ENCODE measurements around the gene KICS2.

The KICS2 gene

GRCh38 chr12:64187370-64187769, 34.7 kb downstream of the KICS2 start:
- H3K4me2 ChIP-seq (ENCODE audit: low read depth, low read length): no peak overlapping the region

GRCh38 chr12:64186789-64187188, 35.3 kb downstream of the KICS2 start:
- H3K9ac ChIP-seq (ENCODE audit: low read length): no peak overlapping the region
- H3F3A ChIP-seq (ENCODE audit: insufficient read depth, low read length): no peaks in the 10 kb centered on the region
- no peak overlapping the region for H3K27ac ChIP-seq (ENCODE audit: low read length)
- no peaks in the 10 kb centered on the region for H3K27me3 ChIP-seq (replicated peaks; ENCODE audit: insufficient read depth, low read length)
- H3K9me2 ChIP-seq (replicated peaks; ENCODE audit: insufficient read depth, low read length): no peaks in the 10 kb centered on the region
- no peaks in the 10 kb centered on the region for H3K9me3 ChIP-seq (replicated peaks; ENCODE audit: insufficient read depth, low read length)
- no peaks in the 10 kb centered on the region for H4K20me1 ChIP-seq (ENCODE audit: insufficient read depth, low read length)
- H3K79me2 ChIP-seq (ENCODE audit: low read length): no peaks in the 10 kb centered on the region
- H3K36me3 ChIP-seq (replicated peaks; ENCODE audit: insufficient read depth, low read length): no peaks in the 10 kb centered on the region
- H3K4me3 ChIP-seq (ENCODE audit: low read length): no peak overlapping the region
- no peak for DNase-seq
- H3K4me1 ChIP-seq (ENCODE audit: low read length): no peaks in the 10 kb centered on the region
- no peak overlapping the region for H3K4me2 ChIP-seq (ENCODE audit: low read depth, low read length)
- no peak overlapping the region for H2AFZ ChIP-seq (ENCODE audit: low read length)
- TF ChIP-seq EZH2 (optimal IDR thresholded peaks at IDR 0.05; ENCODE audit: low read depth, low read length): no peak
- no peak for TF ChIP-seq CTCF (IDR thresholded peaks at IDR 0.05; ENCODE audit: low read length)
- no peak for TF ChIP-seq EZH2phosphoT487 (IDR thresholded peaks at IDR 0.05; ENCODE audit: low read length)

More at GRCh38 chr12:64187370-64187769, 34.7 kb downstream of the KICS2 start:
- H3K27ac ChIP-seq (ENCODE audit: low read length): no peak overlapping the region
- TF ChIP-seq CTCF (IDR thresholded peaks at IDR 0.05; ENCODE audit: low read length) (no peak), EZH2phosphoT487 (IDR thresholded peaks at IDR 0.05; ENCODE audit: low read length) (no peak), EZH2 (optimal IDR thresholded peaks at IDR 0.05; ENCODE audit: low read depth, low read length) (no peak)
- no peaks in the 10 kb centered on the region for H3K9me3 ChIP-seq (replicated peaks; ENCODE audit: insufficient read depth, low read length)
- no peaks in the 10 kb centered on the region for H3K27me3 ChIP-seq (replicated peaks; ENCODE audit: insufficient read depth, low read length)
- no peak for DNase-seq
- H3F3A ChIP-seq (ENCODE audit: insufficient read depth, low read length): no peaks in the 10 kb centered on the region
- H3K9me2 ChIP-seq (replicated peaks; ENCODE audit: insufficient read depth, low read length): no peaks in the 10 kb centered on the region
- no peaks in the 10 kb centered on the region for H3K79me2 ChIP-seq (ENCODE audit: low read length)
- no peaks in the 10 kb centered on the region for H4K20me1 ChIP-seq (ENCODE audit: insufficient read depth, low read length)
- no peak overlapping the region for H3K9ac ChIP-seq (ENCODE audit: low read length)
- no peaks in the 10 kb centered on the region for H3K36me3 ChIP-seq (replicated peaks; ENCODE audit: insufficient read depth, low read length)
- H2AFZ ChIP-seq (ENCODE audit: low read length): no peak overlapping the region
- no peak overlapping the region for H3K4me3 ChIP-seq (ENCODE audit: low read length)
- no peaks in the 10 kb centered on the region for H3K4me1 ChIP-seq (ENCODE audit: low read length)

GRCh38 chr12:64184216-64184615, 37.9 kb downstream of the KICS2 start:
- no peaks in the 10 kb centered on the region for H3F3A ChIP-seq (ENCODE audit: insufficient read depth, low read length)
- no peak overlapping the region for H3K4me3 ChIP-seq (ENCODE audit: low read length)
- TF ChIP-seq EZH2phosphoT487 (IDR thresholded peaks at IDR 0.05; ENCODE audit: low read length) (no peak), EZH2 (optimal IDR thresholded peaks at IDR 0.05; ENCODE audit: low read depth, low read length) (no peak), CTCF (IDR thresholded peaks at IDR 0.05; ENCODE audit: low read length) (no peak)
- H3K27me3 ChIP-seq (replicated peaks; ENCODE audit: insufficient read depth, low read length): no peaks in the 10 kb centered on the region
- H3K9me3 ChIP-seq (replicated peaks; ENCODE audit: insufficient read depth, low read length): no peaks in the 10 kb centered on the region
- H3K79me2 ChIP-seq (ENCODE audit: low read length): no peaks in the 10 kb centered on the region
- no peaks in the 10 kb centered on the region for H3K36me3 ChIP-seq (replicated peaks; ENCODE audit: insufficient read depth, low read length)
- no peak overlapping the region for H3K4me2 ChIP-seq (ENCODE audit: low read depth, low read length)
- no peak overlapping the region for H2AFZ ChIP-seq (ENCODE audit: low read length)
- H3K9ac ChIP-seq (ENCODE audit: low read length): no peak overlapping the region
- H3K9me2 ChIP-seq (replicated peaks; ENCODE audit: insufficient read depth, low read length): no peaks in the 10 kb centered on the region
- H3K27ac ChIP-seq (ENCODE audit: low read length): no peak overlapping the region
- H3K4me1 ChIP-seq (ENCODE audit: low read length): no peaks in the 10 kb centered on the region
- no peak for DNase-seq
- no peaks in the 10 kb centered on the region for H4K20me1 ChIP-seq (ENCODE audit: insufficient read depth, low read length)
